Measurements from ENCODE around the gene GOLT1A. TPM values are rescaled to one million over a fixed set of nuclear protein-coding genes. Genes with fewer than 3 reads are reported as not detected.

GOLT1A gene
- total RNA-seq, 1 donor from 2014 or later, result not detected

GRCh38 chr1:204216236-204216635, 2.4 kb upstream of the GOLT1A start:
- H3K27ac Mint-ChIP-seq (ENCODE audit: unreplicated experiment), result no peak overlapping the region
- no peaks in the 10 kb centered on the region for H3K9me3 Mint-ChIP-seq
- H3K27me3 Mint-ChIP-seq (ENCODE audit: low read depth), result peaks cover 18% of the 10 kb centered on the region
- H3K4me1 Mint-ChIP-seq, result peaks cover 5% of the 10 kb centered on the region
- no peaks in the 10 kb centered on the region for H3K36me3 Mint-ChIP-seq (ENCODE audit: low read depth)
- DNase-seq (ENCODE audit: low read depth, low spot score), result no peak
- no peak overlapping the region for H3K4me3 Mint-ChIP-seq
- no peak for TF ChIP-seq CTCF (conservative IDR thresholded peaks at IDR 0.05)

DNA sequence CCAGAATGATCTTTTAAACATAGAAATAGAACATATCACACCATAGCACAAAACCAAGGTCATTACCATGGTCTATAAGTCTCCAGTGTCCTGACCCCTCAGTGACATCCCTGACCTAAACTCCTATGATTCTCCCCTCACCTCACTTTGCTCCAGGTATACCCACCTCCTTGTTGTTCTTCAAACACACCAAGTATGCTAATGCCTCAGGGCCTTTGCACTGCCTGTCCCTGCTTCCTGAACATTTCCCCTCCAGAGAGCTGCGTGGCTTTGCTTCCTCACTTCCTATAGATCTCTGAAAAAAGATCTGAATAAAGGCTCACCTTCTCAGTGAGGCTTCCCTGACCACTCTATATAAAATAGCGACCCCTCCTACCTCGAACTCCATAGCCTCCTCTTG, 1.1 kb downstream of the GOLT1A start:
- H3K27me3 Mint-ChIP-seq (ENCODE audit: low read depth), result peaks cover 35% of the 10 kb centered on the region
- peaks cover 5% of the 10 kb centered on the region for H3K4me1 Mint-ChIP-seq
- no peak overlapping the region for H3K27ac Mint-ChIP-seq (ENCODE audit: unreplicated experiment)
- no peak for TF ChIP-seq CTCF (conservative IDR thresholded peaks at IDR 0.05)
- no peak overlapping the region for H3K4me3 Mint-ChIP-seq
- H3K36me3 Mint-ChIP-seq (ENCODE audit: low read depth), result no peaks in the 10 kb centered on the region
- DNase-seq (ENCODE audit: low read depth, low spot score), result no peak
- no peaks in the 10 kb centered on the region for H3K9me3 Mint-ChIP-seq

DNA sequence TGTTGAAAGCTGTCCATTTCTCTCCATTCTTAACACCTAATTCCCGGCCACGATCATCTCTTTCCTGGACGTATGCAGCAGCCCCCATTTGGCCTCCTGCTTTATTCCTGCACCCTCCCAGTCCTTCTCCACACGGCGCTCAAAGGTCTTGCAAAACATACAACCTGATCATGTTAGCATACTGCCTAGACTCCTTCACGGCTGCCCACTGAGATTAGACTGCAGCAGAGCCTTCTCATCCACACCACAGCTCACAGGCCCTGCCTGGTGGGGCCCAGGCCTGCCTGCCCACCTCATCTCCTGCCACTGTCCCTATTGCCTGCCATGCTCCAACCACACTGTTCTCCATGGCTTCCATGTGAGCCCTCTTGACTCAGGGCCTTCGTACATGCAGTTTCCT, 2.7 kb downstream of the GOLT1A start:
- Mint-ChIP-seq H3K4me1 (peaks cover 5% of the 10 kb centered on the region), H3K4me3 (no peak overlapping the region), H3K36me3 (ENCODE audit: low read depth) (no peaks in the 10 kb centered on the region), H3K9me3 (no peaks in the 10 kb centered on the region), H3K27ac (ENCODE audit: unreplicated experiment) (no peak overlapping the region), H3K27me3 (ENCODE audit: low read depth) (peaks cover 50% of the 10 kb centered on the region)
- TF ChIP-seq CTCF (conservative IDR thresholded peaks at IDR 0.05), result no peak
- no peak for DNase-seq (ENCODE audit: low read depth, low spot score)

DNA sequence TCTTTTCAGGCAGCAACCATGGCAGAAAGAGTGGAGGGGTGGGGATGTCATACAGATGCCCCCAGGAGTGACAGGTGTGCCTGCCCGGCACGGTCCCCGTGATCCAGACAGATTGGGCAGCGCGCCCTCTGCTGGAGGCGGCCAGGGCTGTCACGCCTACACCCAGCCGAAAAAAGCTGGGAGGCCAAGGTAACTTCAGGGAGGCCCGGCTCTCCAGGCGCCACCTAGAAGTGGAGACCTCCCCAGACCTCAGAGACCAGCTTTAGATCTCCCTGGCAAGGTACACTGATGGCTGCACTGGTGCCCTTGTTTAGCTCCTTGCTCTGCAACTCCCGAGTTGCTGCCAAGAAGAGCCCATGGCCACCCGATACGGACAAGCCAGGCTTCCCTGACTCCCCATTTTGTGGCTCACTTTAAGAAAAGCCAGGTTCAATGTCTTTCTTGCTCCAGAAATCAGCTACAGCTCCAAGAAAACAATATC, 6.6 kb downstream of the GOLT1A start:
- TF ChIP-seq CTCF (conservative IDR thresholded peaks at IDR 0.05), result peak; percentile 93
- Mint-ChIP-seq H3K9me3 (no peaks in the 10 kb centered on the region), H3K36me3 (ENCODE audit: low read depth) (no peaks in the 10 kb centered on the region), H3K4me1 (no peaks in the 10 kb centered on the region), H3K27ac (ENCODE audit: unreplicated experiment) (no peak overlapping the region), H3K4me3 (no peak overlapping the region), H3K27me3 (ENCODE audit: low read depth) (peaks cover 78% of the 10 kb centered on the region)
- DNase-seq (ENCODE audit: low read depth, low spot score), result peak; percentile 79

DNA sequence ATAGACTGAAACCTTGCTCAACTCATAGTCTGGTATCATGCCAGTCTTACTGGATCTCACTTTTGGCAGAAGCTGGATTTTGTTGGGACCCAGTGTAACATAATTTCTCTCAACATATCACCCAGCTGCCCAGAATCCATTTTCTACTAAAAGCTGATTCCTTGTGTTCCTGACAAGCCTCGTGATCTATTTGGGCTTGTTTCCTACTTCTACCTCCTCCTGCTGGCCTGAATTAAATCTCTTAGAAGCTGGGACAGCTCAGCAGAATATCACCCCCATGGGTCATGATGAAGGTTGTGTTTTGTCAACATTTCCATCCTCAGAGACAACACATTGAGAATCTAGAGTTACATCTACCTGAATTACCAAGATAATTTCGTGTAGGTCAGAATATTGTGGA, 7.7 kb downstream of the GOLT1A start:
- H3K9me3 Mint-ChIP-seq, result no peaks in the 10 kb centered on the region
- H3K27ac Mint-ChIP-seq (ENCODE audit: unreplicated experiment), result no peak overlapping the region
- no peaks in the 10 kb centered on the region for H3K4me1 Mint-ChIP-seq
- TF ChIP-seq CTCF (conservative IDR thresholded peaks at IDR 0.05), result no peak
- H3K36me3 Mint-ChIP-seq (ENCODE audit: low read depth), result no peaks in the 10 kb centered on the region
- H3K4me3 Mint-ChIP-seq, result no peak overlapping the region
- DNase-seq (ENCODE audit: low read depth, low spot score), result no peak
- H3K27me3 Mint-ChIP-seq (ENCODE audit: low read depth), result peaks cover 82% of the 10 kb centered on the region

DNA sequence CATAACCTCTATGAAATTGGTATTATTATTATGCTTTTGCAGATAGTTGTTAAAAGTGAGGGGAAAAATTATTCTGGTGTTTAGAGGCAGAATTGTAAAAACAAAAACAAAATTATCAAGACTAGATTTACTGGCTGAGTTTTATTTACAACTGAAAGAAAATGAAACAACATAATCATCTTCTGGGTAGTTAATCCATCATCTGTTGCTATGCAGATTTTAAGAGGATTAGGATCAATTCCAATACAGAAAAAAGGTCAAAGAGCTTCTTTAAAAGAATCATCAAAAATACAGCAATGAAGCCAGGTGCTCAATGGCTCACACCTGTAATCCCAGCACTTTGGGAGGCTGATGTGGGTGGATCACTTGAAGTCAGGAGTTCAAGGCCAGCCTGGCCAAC, 8.3 kb downstream of the GOLT1A start:
- Mint-ChIP-seq H3K27me3 (ENCODE audit: low read depth) (peaks cover 87% of the 10 kb centered on the region), H3K9me3 (no peaks in the 10 kb centered on the region), H3K27ac (ENCODE audit: unreplicated experiment) (no peak overlapping the region), H3K4me3 (no peak overlapping the region), H3K4me1 (no peaks in the 10 kb centered on the region), H3K36me3 (ENCODE audit: low read depth) (no peaks in the 10 kb centered on the region)
- no peak for DNase-seq (ENCODE audit: low read depth, low spot score)
- TF ChIP-seq CTCF (conservative IDR thresholded peaks at IDR 0.05), result no peak
